ENCODE results near the gene MEF2C.

GRCh38 chr5:88805151-88805784 is 77.7 kb downstream of the MEF2C start:
- TF ChIP-seq EZH2 (IDR thresholded peaks at IDR 0.05; ENCODE audit: insufficient read depth, poor library complexity, severe bottlenecking) (no peak), EZH2phosphoT487 (IDR thresholded peaks at IDR 0.05; ENCODE audit: insufficient read depth, low read depth) (no peak)

Data from GM23248 (cell line).